Caco-2 (cell line): ENCODE results near the gene OSBP. TPM values are rescaled to one million over a fixed set of nuclear protein-coding genes. Genes with fewer than 3 reads are reported as not detected.

Source experiments
- BruUV-seq: library from RNA; stranded (reverse); fragments of 400-500 nt; replicated peaks from 2 replicates; lab custom pipeline; 2021; lab: Mats Ljungman, UMichigan
- CTCF ChIA-PET: fragments of 300-600 bp; sonication (Branson Sonifier 250); formaldehyde crosslinking; loops from one replicate; lab custom pipeline; 2022; ENCODE audit warnings: antibody characterized with exemption; lab: Charles Lee
- POLR2A ChIA-PET: fragments of 300-600 bp; sonication (Branson Sonifier 250); formaldehyde crosslinking; loops from one replicate; lab custom pipeline; 2022; ENCODE audit warnings: antibody characterized with exemption; lab: Charles Lee
- DNase-seq, 2 experiments: peaks; one replicate each; pipeline versions ENCODE4 v3.0.0 to v3.0.0-alpha.2; 2020 to 2022
- H3K27me3 ChIP-seq: replicated peaks from 2 replicates; pipeline ENCODE4 v1.6.0; 2011; ENCODE audit warnings: low read length; ENCODE audit not compliant: control insufficient read depth, insufficient read depth
- H3K36me3 ChIP-seq: 2 replicates; pipeline ENCODE4 v1.5.1; 2011; ENCODE audit warnings: low read length; ENCODE audit not compliant: control insufficient read depth, insufficient read depth
- H3K4me1 ChIP-seq: fragments of 250-450 bp; sonication (Bioruptor Pico); 2 replicates; pipeline ENCODE4 v1.5.1; 2020; ENCODE audit warnings: mild to moderate bottlenecking
- H3K4me3 ChIP-seq: 2 replicates; pipeline ENCODE4 v1.5.1; 2011; ENCODE audit warnings: low read depth, mild to moderate bottlenecking, control low read depth, low read length
- H3K9me3 ChIP-seq: fragments of 250-450 bp; sonication (Bioruptor Pico); 2 replicates; pipeline ENCODE4 v1.5.1; 2020; ENCODE audit warnings: mild to moderate bottlenecking, moderate library complexity
- H3K27ac Mint-ChIP-seq: one replicate; pipeline ENCODE4 v1.8.0; 2022; ENCODE audit warnings: mixed read lengths; ENCODE audit not compliant: unreplicated experiment
- H3K27me3 Mint-ChIP-seq: one replicate; pipeline ENCODE4 v1.8.0; 2022; ENCODE audit warnings: mixed read lengths; ENCODE audit not compliant: insufficient read depth, unreplicated experiment
- H3K36me3 Mint-ChIP-seq: one replicate; pipeline ENCODE4 v1.8.0; 2022; ENCODE audit warnings: mild to moderate bottlenecking, mixed read lengths; ENCODE audit not compliant: insufficient read depth, unreplicated experiment
- H3K4me1 Mint-ChIP-seq: one replicate; pipeline ENCODE4 v1.8.0; 2022; ENCODE audit warnings: low read depth, mixed read lengths; ENCODE audit not compliant: unreplicated experiment
- H3K4me3 Mint-ChIP-seq: one replicate; pipeline ENCODE4 v1.8.0; 2022; ENCODE audit warnings: mild to moderate bottlenecking, moderate library complexity, mixed read lengths; ENCODE audit not compliant: unreplicated experiment
- H3K9me3 Mint-ChIP-seq: one replicate; pipeline ENCODE4 v1.8.0; 2022; ENCODE audit warnings: mixed read lengths; ENCODE audit not compliant: unreplicated experiment
- intact Hi-C: fragments of 100-400 bp; cut with micrococcal nuclease; formaldehyde crosslinking; loops from one replicate; pipeline ENCODE4 v1.10.0; 2022; ENCODE audit not compliant: unreplicated experiment
- total RNA-seq: library from RNA; stranded (reverse); gene quantifications from 2 replicates; pipeline ENCODE4 v1.2.3, GENCODE V29; 2022
- TF ChIP-seq, protein P1 (sequence below), 2 experiments: fragments of 200-600 bp in 1 of 2; IDR thresholded peaks; 1 replicate in 1 of 2; 2 replicates in 1 of 2; pipeline versions ENCODE4 v1.5.1 to v1.8.0; 2011 to 2022; ENCODE audit warnings: antibody characterized with exemption in 1 of 2, control low read depth in 1 of 2, inconsistent platforms in 1 of 2, low read depth in 1 of 2, low read length in 1 of 2, mild to moderate bottlenecking in 1 of 2, moderate library complexity in 1 of 2; ENCODE audit not compliant: insufficient read depth in 1 of 2, severe bottlenecking in 1 of 2, unreplicated experiment in 1 of 2

The OSBP gene
- total RNA-seq, 1 experiment from 2014 or later, result 67.5 TPM

DNA sequence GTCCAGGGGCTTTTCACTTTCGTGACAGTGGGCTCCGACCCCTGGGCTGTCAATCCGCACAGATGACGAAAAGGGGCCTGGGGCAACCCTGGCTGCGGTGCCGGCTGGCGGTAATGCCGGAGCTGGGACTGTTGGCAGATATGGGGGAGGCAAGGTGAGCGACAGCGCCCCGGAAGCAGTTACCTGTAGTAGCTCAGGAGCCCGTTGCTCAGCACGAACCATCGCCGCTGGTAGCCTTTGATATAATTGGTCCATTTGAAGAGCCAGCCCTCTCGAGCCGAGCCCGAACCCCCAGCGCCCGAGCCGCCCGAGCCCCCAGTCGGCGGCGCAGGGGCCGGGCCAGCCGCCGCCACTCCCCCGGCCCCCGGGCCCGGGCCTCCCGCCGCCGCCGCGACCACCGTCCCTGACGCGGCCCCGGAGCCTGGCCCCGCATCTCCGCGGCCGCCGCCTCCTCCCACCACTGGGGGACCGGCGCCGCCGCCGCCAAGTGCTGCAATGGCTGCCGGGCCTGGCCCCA is 396 bp downstream of the OSBP start:
- intact Hi-C loops, result loop anchor here (1.0 kb wide), 3 partner anchors 64 to 78 kb away; no protein-coding TSS in a partner anchor
- DNase-seq, result peak; percentile 69 to 70
- CTCF ChIA-PET, result interaction anchor here (1.3 to 2.3 kb wide), 2 partner anchors 54 to 140 kb away, joined by 3 to 7 read pairs; partner anchors contain the start of genes PATL1 and STX3
- H3K27ac Mint-ChIP-seq, result peak overlapping the region; percentile 98
- Histone ChIP-seq H3K9me3 (no peaks in the 10 kb centered on the region), H3K4me3 (peak overlapping the region; percentile 92), H3K27me3 (no peaks in the 10 kb centered on the region), H3K4me1 (peaks cover 29% of the 10 kb centered on the region), H3K36me3 (peaks cover 1% of the 10 kb centered on the region; the same call in 1 of the 2 replicates)
- no TSS peak for BruUV-seq
- peaks cover 56% of the 10 kb centered on the region for H3K36me3 Mint-ChIP-seq
- H3K9me3 Mint-ChIP-seq, result no peaks in the 10 kb centered on the region
- H3K27me3 Mint-ChIP-seq, result no peaks in the 10 kb centered on the region
- TF ChIP-seq, protein P1, sequence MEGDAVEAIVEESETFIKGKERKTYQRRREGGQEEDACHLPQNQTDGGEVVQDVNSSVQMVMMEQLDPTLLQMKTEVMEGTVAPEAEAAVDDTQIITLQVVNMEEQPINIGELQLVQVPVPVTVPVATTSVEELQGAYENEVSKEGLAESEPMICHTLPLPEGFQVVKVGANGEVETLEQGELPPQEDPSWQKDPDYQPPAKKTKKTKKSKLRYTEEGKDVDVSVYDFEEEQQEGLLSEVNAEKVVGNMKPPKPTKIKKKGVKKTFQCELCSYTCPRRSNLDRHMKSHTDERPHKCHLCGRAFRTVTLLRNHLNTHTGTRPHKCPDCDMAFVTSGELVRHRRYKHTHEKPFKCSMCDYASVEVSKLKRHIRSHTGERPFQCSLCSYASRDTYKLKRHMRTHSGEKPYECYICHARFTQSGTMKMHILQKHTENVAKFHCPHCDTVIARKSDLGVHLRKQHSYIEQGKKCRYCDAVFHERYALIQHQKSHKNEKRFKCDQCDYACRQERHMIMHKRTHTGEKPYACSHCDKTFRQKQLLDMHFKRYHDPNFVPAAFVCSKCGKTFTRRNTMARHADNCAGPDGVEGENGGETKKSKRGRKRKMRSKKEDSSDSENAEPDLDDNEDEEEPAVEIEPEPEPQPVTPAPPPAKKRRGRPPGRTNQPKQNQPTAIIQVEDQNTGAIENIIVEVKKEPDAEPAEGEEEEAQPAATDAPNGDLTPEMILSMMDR (IDR thresholded peaks at IDR 0.05; ENCODE audit: insufficient read depth in 1 of 2, low read depth in 1 of 2, low read length in 1 of 2, severe bottlenecking in 1 of 2, unreplicated experiment in 1 of 2), result no peak
- H3K4me1 Mint-ChIP-seq, result peaks cover 29% of the 10 kb centered on the region
- H3K4me3 Mint-ChIP-seq, result peak overlapping the region; percentile 98
- POLR2A ChIA-PET, result interaction anchor here (0.5 to 4.2 kb wide), 10 partner anchors 10 to 441 kb away, joined by 3 to 51 read pairs (median 3); partner anchors contain the start of genes PATL1 and STX3

DNA sequence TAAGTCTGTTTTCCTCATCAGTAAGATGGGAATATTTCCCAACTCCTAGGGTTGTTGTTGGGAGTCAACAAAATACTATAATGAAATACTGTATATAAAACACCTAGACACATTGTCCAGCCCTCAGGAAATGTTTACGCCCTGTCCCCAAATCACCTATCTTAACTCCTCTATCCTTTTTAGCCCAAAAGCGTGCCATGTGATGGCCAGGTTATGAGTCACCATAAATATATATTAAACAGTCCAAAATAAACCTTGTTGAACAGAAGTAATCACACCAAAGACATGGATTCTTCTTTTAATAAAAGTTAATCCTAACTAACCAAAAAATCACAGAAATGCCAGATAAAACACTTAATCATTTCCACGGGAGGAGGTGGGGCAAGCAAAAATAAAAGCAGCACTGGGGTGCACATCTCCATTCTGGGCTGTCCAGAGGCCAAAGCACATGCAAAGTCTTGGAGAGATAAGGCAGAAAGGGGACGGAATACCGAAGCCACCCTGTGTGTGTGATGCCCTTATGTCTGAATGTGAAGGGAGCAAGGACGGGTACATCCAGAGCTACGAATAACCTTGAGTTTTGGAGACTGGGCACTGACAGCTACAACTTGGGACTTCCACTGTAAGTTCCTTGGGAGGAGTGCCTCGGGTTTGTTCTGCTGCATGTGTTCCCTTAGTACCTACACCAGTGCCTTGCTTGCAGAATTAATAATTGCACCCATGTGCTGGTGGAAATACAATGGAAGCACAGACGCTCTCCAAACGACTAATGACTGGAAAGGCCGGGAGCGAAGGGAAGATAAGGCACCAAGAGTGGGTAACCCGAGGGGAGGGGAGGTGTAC is 1.1 kb downstream of the OSBP start:
- Mint-ChIP-seq H3K4me1 (peaks cover 29% of the 10 kb centered on the region), H3K9me3 (no peaks in the 10 kb centered on the region), H3K27me3 (no peaks in the 10 kb centered on the region), H3K4me3 (peak overlapping the region; percentile 98), H3K36me3 (peaks cover 63% of the 10 kb centered on the region), H3K27ac (peak overlapping the region; percentile 98)
- H3K4me1 ChIP-seq, result peaks cover 29% of the 10 kb centered on the region
- TSS peak; percentile 35 for BruUV-seq
- CTCF ChIA-PET, result interaction anchor here (1.3 to 2.3 kb wide), 2 partner anchors 55 to 140 kb away, joined by 3 to 7 read pairs; partner anchors contain the start of genes PATL1 and STX3
- peaks cover 2% of the 10 kb centered on the region; the same call in 1 of the 2 replicates for H3K36me3 ChIP-seq
- no peak for DNase-seq
- no peaks in the 10 kb centered on the region for H3K27me3 ChIP-seq
- H3K9me3 ChIP-seq, result no peaks in the 10 kb centered on the region
- intact Hi-C loops, result loop anchor here (1.0 kb wide), 3 partner anchors 63 to 77 kb away; no protein-coding TSS in a partner anchor
- peak overlapping the region; percentile 92 for H3K4me3 ChIP-seq
- TF ChIP-seq, protein P1 (IDR thresholded peaks at IDR 0.05; ENCODE audit: insufficient read depth in 1 of 2, low read depth in 1 of 2, low read length in 1 of 2, severe bottlenecking in 1 of 2, unreplicated experiment in 1 of 2), result no peak
- POLR2A ChIA-PET, result interaction anchor here (0.6 to 4.2 kb wide), 2 partner anchors 54 to 55 kb away, joined by 3 to 51 read pairs; partner anchors contain the start of gene PATL1
